BLaER1 (cell line): ENCODE data around the gene REV1.

ENCODE experiments used
- H3K27ac ChIP-seq: shearing (Covaris generic); formaldehyde crosslinking; 2 replicates; pipeline ENCODE4 v1.8.1; 2022
- H3K27me3 ChIP-seq: shearing (Covaris generic); formaldehyde crosslinking; 2 replicates; pipeline ENCODE4 v1.8.1; 2022
- H3K36me3 ChIP-seq: shearing (Covaris generic); formaldehyde crosslinking; 2 replicates; pipeline ENCODE4 v1.8.1; 2022
- H3K4me1 ChIP-seq: shearing (Covaris generic); formaldehyde crosslinking; 2 replicates; pipeline ENCODE4 v1.8.1; 2022
- H3K4me2 ChIP-seq: shearing (Covaris generic); formaldehyde crosslinking; 2 replicates; pipeline ENCODE4 v1.8.1; 2022
- H3K4me3 ChIP-seq: shearing (Covaris generic); formaldehyde crosslinking; 2 replicates; pipeline ENCODE4 v1.8.1; 2022
- H3K9ac ChIP-seq: shearing (Covaris generic); formaldehyde crosslinking; 2 replicates; pipeline ENCODE4 v1.8.1; 2022
- H3K9me3 ChIP-seq: shearing (Covaris generic); formaldehyde crosslinking; 2 replicates; pipeline ENCODE4 v1.8.1; 2022
- H4K20me1 ChIP-seq: shearing (Covaris generic); formaldehyde crosslinking; 2 replicates; pipeline ENCODE4 v1.8.1; 2022
- Cebpa-rat ChIP-seq: shearing (Covaris generic); IDR thresholded peaks from 2 replicates; pipeline ENCODE4 v1.8.1; 2022

REV1 gene

DNA sequence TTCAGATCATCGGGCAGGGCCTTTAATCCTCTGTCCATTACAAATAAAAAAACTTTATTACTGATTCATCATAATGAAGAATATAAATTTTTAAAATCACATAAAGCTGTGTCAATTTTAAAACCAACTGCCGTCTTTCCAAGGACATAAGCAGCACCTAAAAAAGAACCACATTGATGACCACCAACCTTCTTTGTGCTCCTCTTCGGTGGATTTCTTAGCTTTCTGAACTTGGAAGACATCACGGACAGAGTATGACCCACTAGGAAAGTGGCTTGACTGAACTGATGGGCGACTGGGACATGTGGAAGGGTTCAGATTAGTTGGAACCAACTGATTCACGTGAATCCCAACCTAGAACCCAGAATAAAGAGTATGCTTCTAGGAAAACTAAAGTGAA is 83.7 kb downstream of the REV1 start:
- no peak overlapping the region for H3K4me2 ChIP-seq
- no peak overlapping the region for H3K4me3 ChIP-seq
- no peak for TF ChIP-seq Cebpa-rat

DNA sequence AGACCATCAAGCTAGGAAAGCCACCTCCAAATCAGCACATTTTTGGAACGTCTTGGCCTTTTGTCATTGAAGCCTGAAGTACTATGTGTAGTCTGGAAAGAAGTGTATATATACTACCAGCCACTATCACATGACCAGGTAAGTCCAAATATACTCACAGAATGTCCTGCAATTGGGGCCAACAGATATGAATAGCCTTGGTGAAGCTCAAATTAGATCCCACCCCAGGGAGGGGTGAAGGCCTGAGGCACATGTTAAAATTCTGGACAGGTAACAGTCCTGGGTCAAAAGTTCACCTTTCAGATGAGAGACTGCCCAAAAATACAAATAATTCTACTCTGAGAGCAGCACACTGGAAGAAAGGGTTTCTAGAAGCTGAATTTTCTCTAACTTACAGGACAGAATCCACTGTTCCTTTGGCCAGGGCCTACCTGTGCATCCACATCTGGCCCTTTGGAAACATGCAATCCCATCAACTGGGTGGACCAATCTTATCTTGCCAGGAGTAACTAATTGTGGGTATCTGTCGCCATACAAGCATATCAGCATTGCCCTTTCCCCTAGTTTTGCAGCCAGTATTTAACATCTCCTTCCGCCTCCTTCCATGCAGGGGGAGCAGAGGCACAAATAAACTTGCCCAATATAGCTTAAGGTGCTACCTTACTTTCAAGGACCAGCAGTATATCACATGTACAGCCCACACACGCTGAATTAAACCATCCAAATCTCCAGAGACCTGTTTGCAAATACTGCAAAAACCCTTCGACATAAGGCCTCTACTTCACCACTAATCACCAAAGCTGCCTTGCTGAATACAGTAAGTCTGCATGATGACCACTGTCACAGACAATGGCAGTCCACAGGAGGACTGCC is 84.8 kb downstream of the REV1 start:
- Histone ChIP-seq H3K27ac (no peak overlapping the region), H3K36me3 (peaks cover 92% of the 10 kb centered on the region), H3K4me3 (no peak overlapping the region), H4K20me1 (peaks cover 25% of the 10 kb centered on the region), H3K9me3 (no peaks in the 10 kb centered on the region), H3K9ac (no peak overlapping the region), H3K4me2 (no peak overlapping the region), H3K27me3 (no peaks in the 10 kb centered on the region), H3K4me1 (peaks cover 9% of the 10 kb centered on the region)
- no peak for TF ChIP-seq Cebpa-rat

More for the DNA sequence above, 83.7 kb downstream of the REV1 start:
- Histone ChIP-seq H3K27ac (no peak overlapping the region), H3K27me3 (no peaks in the 10 kb centered on the region), H3K9me3 (no peaks in the 10 kb centered on the region), H3K9ac (no peak overlapping the region), H3K4me1 (peaks cover 9% of the 10 kb centered on the region), H4K20me1 (peaks cover 25% of the 10 kb centered on the region), H3K36me3 (peaks cover 92% of the 10 kb centered on the region)

DNA sequence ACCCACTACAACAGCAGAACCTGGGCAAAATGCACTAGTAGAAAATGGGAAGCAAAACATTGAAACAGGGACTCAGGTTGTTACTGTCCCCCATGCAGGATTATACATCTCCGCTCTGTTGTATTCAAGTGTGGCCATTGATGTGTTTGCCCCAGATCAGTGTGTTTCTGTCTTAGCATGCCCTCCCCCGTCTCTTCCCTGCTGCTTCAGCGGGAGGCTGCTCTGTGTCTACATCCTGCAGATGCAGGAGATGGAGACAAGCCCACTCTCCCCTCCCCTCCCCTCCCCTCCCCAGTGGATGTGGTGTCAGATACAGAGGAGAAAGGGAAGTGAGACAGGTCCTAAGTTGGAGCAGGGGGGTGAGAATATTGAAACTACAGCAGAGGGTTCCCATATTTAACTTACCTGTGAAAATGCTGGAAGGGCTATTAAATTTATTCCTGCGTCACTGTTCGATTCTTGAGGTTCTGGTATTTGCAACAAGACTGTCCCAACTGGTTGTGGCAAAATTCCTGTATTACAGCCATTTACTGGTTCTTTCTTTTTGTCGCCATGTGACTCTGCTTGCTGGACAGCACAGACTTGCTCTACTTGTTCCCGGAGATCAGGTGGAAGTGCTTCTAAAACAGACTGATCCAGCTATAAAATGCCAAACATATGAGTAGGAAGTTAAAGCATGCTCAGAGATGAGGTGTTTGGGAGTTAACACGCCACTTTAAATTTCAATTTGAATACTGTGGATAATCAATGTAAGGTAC is 85.6 kb downstream of the REV1 start:
- H3K4me3 ChIP-seq, result no peak overlapping the region
- H3K9me3 ChIP-seq, result no peaks in the 10 kb centered on the region
- H4K20me1 ChIP-seq, result peaks cover 33% of the 10 kb centered on the region
- TF ChIP-seq Cebpa-rat, result no peak
- peaks cover 9% of the 10 kb centered on the region for H3K4me1 ChIP-seq
- peaks cover 92% of the 10 kb centered on the region for H3K36me3 ChIP-seq
- no peak overlapping the region for H3K9ac ChIP-seq
- no peaks in the 10 kb centered on the region for H3K27me3 ChIP-seq
- no peak overlapping the region for H3K4me2 ChIP-seq
- H3K27ac ChIP-seq, result no peak overlapping the region

DNA sequence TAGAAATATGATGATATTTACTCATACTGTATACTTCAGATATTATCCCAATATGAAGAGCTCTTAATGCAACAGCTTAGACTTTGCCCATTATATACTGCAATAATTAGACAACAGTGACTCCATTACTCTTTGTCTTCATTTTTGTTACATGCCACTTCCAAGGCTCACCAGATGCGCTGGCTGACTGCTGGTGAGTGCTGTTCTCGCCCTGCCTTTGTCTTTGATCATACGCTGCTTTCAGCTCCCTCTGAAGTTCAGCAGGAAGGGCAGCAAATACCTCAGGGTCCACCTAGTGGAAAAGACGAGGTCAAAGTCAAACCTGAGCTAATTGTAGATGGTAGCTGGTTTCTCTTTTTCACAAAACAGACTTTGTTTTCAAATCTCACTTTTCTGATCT is 86.3 kb downstream of the REV1 start:
- no peak overlapping the region for H3K4me2 ChIP-seq
- TF ChIP-seq Cebpa-rat, result no peak
- no peak overlapping the region for H3K27ac ChIP-seq
- H3K9ac ChIP-seq, result no peak overlapping the region
- H3K9me3 ChIP-seq, result no peaks in the 10 kb centered on the region
- no peaks in the 10 kb centered on the region for H3K27me3 ChIP-seq
- peaks cover 38% of the 10 kb centered on the region for H4K20me1 ChIP-seq
- H3K4me1 ChIP-seq, result peaks cover 9% of the 10 kb centered on the region
- H3K36me3 ChIP-seq, result peaks cover 92% of the 10 kb centered on the region
- H3K4me3 ChIP-seq, result no peak overlapping the region

DNA sequence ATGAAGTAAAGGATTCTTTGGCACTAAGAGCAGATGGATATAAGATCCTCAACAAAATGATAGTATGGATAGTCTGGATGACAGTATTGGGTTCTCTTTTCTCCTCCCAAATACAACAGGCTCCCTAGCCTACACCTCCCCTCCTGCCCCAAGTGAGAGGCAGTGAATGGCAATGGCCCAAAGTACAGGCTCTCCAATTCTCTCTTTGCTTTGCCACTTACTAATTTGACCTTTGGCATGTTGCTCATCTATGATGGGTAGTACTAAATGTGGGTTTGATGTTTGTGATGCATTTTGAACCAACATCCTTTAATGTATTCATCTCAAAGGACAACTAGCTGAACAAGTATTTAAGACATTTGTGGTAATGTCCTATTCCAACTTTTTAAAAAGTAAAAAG is 86.7 kb downstream of the REV1 start:
- Histone ChIP-seq H3K4me3 (no peak overlapping the region), H3K27me3 (no peaks in the 10 kb centered on the region), H4K20me1 (peaks cover 38% of the 10 kb centered on the region), H3K9me3 (no peaks in the 10 kb centered on the region), H3K4me1 (peaks cover 9% of the 10 kb centered on the region), H3K9ac (no peak overlapping the region), H3K36me3 (peaks cover 95% of the 10 kb centered on the region), H3K27ac (no peak overlapping the region), H3K4me2 (no peak overlapping the region)
- TF ChIP-seq Cebpa-rat, result no peak

DNA sequence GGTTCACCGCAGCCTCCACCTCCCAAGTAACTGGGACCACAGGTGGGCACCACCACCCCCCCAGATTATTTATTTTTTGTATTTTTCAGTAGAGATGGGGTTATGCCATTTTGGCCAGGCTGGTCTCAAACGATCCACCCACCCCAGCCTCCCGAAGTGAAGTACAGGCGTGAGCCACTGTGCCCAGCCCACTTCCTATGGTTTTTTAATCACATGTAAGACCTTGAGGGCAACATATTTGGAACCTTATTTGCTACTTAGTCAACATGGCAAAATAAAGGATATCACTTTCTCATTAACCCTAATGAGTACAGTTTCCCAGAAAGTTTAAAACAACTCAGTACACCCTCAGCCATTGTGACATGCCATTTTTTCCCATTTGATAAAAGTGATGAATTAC is 88.0 kb downstream of the REV1 start:
- H3K9ac ChIP-seq, result no peak overlapping the region
- no peaks in the 10 kb centered on the region for H3K9me3 ChIP-seq
- peaks cover 46% of the 10 kb centered on the region for H4K20me1 ChIP-seq
- no peak overlapping the region for H3K4me3 ChIP-seq
- no peak overlapping the region for H3K4me2 ChIP-seq
- H3K36me3 ChIP-seq, result peaks cover 99% of the 10 kb centered on the region
- no peak overlapping the region for H3K27ac ChIP-seq
- no peaks in the 10 kb centered on the region for H3K27me3 ChIP-seq
- H3K4me1 ChIP-seq, result peaks cover 9% of the 10 kb centered on the region
- TF ChIP-seq Cebpa-rat, result no peak

DNA sequence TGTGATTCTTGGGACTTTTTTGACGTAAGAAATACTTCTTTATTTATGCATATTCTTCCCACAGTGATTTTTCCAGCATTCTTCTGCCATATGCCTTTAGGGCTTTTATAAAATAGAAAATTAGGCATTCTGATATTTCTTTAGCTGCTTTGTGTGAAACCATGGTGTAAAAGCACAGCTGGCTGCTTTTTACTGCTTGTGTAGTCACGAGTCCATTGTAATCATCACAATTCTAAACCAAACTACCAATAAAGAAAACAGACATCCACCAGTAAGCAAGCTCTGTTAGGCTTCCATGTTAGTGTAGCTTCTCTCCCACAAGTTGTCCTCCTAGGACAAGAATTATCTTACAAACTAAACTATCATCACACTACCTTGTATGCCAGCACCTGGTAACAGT is 90.0 kb downstream of the REV1 start:
- TF ChIP-seq Cebpa-rat, result no peak
- H3K4me3 ChIP-seq, result no peak overlapping the region
- H3K27me3 ChIP-seq, result no peaks in the 10 kb centered on the region
- H3K9me3 ChIP-seq, result no peaks in the 10 kb centered on the region
- no peak overlapping the region for H3K4me2 ChIP-seq
- H3K27ac ChIP-seq, result no peak overlapping the region
- peaks cover 9% of the 10 kb centered on the region for H3K4me1 ChIP-seq
- no peak overlapping the region for H3K9ac ChIP-seq
- peaks cover 41% of the 10 kb centered on the region for H4K20me1 ChIP-seq
- peaks cover 100% of the 10 kb centered on the region for H3K36me3 ChIP-seq

DNA sequence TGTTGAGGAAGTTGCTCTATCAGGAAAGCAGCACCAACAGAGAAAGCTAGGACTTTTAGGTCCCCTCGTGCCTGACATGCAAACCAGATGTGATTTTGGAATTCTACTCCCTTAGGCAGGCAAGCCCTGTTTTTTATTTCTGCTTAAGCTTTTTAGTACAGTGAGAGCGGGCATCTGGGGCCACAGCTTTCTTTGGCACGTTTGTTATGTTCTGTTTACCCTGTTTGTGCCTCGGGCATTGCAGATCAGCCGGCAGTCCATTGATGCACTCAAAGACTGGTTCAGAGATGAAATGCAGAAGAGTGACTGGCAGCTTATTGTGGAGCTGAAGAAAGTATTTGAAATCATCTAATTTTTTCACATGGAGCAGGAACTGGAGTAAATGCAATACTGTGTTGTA is 90.8 kb downstream of the REV1 start:
- Histone ChIP-seq H3K27ac (no peak overlapping the region), H3K4me3 (no peak overlapping the region), H3K27me3 (no peaks in the 10 kb centered on the region), H3K9ac (no peak overlapping the region), H4K20me1 (peaks cover 38% of the 10 kb centered on the region), H3K4me2 (no peak overlapping the region), H3K36me3 (peaks cover 100% of the 10 kb centered on the region), H3K4me1 (peaks cover 9% of the 10 kb centered on the region), H3K9me3 (no peaks in the 10 kb centered on the region)
- TF ChIP-seq Cebpa-rat, result no peak

DNA sequence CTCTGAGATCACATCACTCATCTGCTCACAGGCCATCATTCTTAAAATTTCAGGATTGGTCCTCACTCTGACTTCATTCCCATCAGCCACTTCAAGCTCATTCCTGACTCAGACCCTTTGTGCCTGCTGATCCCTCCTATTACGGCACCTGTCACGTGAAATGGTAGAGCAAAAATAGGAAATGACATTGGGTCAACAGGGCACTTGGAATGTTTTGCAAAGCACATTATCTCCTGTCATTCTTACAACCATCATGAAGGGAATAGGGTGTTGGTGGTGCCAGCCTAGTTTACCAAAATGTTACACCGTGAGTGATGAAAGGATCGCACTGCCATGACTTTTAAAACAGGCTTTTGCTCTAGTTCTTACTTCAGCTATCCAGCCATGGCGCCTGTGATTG is 91.5 kb downstream of the REV1 start:
- no peak overlapping the region for H3K9ac ChIP-seq
- H3K9me3 ChIP-seq, result no peaks in the 10 kb centered on the region
- H3K4me1 ChIP-seq, result peaks cover 1% of the 10 kb centered on the region
- H3K36me3 ChIP-seq, result peaks cover 100% of the 10 kb centered on the region
- no peak overlapping the region for H3K27ac ChIP-seq
- no peak overlapping the region for H3K4me2 ChIP-seq
- TF ChIP-seq Cebpa-rat, result no peak
- peaks cover 31% of the 10 kb centered on the region for H4K20me1 ChIP-seq
- no peak overlapping the region for H3K4me3 ChIP-seq
- H3K27me3 ChIP-seq, result no peaks in the 10 kb centered on the region

DNA sequence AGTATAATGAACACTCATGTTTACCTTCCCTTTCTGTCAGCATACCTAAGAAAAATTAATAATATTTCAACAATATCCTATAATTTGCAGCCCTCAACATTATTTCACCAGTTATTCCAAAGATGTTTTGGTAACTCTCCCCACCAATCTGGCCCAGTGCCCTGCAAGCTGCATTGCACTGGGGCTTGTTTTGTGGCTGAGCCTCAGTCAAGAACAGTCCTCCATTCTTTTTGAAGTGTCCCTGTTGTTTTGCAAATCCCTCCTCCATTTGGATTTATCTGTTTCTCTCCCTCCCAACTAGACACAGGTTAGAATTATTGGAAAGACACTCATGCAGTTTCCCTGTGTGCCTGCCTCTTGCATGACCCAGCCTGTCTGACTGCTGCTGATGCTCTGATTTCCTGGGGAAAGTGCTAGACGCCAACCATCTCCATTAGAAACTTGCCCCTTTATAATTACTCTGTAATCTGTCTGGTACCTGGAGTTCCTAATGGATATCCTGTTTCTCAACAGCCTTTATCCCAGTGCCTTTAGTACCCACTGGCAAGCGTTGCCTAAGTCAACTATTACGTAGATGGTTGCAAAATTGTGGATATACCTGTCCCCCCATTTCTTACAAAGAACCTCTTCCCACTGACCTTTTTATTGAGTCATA is 92.4 kb downstream of the REV1 start:
- Histone ChIP-seq H3K27me3 (no peaks in the 10 kb centered on the region), H4K20me1 (peaks cover 22% of the 10 kb centered on the region), H3K4me3 (no peak overlapping the region), H3K36me3 (peaks cover 100% of the 10 kb centered on the region), H3K27ac (no peak overlapping the region), H3K4me1 (no peaks in the 10 kb centered on the region), H3K9ac (no peak overlapping the region), H3K4me2 (no peak overlapping the region), H3K9me3 (no peaks in the 10 kb centered on the region)
- TF ChIP-seq Cebpa-rat, result no peak
